ENCODE measurements around the gene RGS7.

DNA sequence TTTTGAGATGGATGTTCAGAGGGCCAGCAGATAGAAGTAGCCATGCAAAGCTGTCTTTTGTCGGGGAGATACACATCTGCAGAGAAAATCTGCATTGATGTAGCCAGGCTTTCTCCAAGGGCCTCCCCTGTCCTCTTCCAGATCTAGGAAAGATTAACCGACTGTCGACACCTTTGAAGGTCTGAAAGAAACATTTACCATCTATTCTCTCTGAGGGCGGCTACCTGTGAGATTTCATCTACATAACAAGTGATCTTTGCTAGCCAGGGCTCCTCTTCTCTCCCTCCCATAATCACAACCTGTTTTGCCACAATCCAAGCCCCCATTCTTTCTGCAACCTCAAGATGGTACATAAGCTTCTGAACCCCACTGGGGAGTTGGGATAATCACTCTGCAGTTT, 193.6 kb downstream of the RGS7 start:
- TF ChIP-seq, protein P1, sequence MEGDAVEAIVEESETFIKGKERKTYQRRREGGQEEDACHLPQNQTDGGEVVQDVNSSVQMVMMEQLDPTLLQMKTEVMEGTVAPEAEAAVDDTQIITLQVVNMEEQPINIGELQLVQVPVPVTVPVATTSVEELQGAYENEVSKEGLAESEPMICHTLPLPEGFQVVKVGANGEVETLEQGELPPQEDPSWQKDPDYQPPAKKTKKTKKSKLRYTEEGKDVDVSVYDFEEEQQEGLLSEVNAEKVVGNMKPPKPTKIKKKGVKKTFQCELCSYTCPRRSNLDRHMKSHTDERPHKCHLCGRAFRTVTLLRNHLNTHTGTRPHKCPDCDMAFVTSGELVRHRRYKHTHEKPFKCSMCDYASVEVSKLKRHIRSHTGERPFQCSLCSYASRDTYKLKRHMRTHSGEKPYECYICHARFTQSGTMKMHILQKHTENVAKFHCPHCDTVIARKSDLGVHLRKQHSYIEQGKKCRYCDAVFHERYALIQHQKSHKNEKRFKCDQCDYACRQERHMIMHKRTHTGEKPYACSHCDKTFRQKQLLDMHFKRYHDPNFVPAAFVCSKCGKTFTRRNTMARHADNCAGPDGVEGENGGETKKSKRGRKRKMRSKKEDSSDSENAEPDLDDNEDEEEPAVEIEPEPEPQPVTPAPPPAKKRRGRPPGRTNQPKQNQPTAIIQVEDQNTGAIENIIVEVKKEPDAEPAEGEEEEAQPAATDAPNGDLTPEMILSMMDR (IDR thresholded peaks at IDR 0.05; ENCODE audit: low read depth, low read length): no peak
- TF ChIP-seq EZH2phosphoT487 (IDR thresholded peaks at IDR 0.05; ENCODE audit: low read depth): no peak

Data from OCI-LY3 (cell line).